NCI-H345 treated with DMSO at 0.1 percent for 48 hours (cell line): ENCODE data around the gene CCDC175.
A peak's percentile ranks its signal among the peaks of the same experiment; 100 is the strongest.

ENCODE experiments used
- DNase-seq: peaks from one replicate; lab custom pipeline; 2025; ENCODE audit not compliant: unreplicated experiment; lab: John Stamatoyannopoulos, UW

The CCDC175 gene

DNA sequence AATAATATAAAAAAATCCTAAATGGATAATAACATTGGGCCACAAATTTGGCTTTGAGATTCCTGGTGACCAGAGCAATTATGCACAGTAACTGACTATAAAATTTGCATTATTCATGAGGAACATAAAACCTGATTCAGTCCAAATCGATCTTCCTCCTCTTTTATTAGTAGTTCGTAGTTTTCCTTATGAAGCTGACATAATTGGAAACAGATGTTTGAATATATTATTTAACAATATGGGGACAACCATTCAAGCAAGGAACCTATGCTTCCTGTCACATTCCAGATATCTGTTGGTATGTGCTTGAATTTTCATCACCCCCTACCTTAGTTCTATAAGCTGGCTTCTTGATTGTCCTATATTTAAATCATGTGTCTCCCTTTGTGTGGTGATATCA lies 34.9 kb downstream of the CCDC175 start:
- no peak for DNase-seq

DNA sequence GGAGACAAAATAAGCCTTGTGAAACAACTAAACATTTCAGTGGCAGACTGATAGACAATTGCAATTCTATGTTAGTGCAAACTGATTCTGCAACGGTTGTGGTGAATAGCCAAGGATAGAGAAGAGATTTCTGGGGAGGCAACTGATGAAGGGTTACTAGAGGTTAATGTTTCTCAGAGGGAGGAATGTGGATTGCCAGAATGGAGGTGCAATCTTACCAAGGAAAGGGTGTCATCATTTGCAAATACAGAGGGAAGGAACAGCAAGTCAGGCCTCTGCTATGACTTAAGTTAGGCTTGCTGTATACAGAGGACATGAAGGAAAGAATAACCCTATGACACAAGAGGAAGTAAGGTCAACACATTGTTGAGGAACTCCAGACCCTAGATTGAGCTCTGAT lies 35.8 kb downstream of the CCDC175 start:
- no peak for DNase-seq

DNA sequence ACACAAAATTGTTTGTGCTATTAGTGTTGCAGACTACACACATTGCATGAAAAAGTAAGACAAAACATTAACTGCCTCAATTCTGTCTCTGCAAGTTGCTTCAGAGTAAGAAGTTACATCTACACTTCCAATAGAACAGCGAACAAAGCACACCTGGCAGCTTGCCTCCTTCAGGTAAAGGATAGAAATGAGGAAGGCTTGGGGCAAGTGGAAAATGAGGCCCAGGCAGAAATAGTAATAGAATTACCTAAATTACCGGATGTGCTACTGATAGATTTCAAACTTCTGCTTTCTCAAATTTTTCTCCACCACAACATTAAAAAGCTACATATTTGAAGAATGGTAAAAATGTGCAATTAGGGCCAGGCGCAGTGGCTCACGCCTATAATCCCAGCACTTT lies 37.7 kb downstream of the CCDC175 start:
- DNase-seq, result no peak

DNA sequence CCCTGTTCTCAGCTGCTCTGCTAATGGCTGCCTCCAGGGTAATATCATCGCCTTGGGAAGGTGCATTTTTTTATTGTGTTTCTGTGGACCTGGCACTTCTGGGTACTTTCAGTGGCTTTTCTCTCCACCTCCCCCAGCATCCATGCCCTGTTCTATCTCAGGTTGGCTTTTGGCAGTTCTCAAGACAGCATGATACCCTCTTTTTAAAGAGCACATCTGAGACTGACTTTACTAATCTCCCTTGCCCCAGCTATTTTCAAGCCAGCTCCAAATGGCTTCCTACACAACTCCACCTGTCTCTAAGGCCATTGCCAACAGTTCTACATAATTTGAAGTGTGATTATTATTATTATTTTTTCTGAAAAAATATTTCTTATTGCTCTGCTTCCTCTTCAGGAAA lies 39.1 kb downstream of the CCDC175 start:
- no peak for DNase-seq

DNA sequence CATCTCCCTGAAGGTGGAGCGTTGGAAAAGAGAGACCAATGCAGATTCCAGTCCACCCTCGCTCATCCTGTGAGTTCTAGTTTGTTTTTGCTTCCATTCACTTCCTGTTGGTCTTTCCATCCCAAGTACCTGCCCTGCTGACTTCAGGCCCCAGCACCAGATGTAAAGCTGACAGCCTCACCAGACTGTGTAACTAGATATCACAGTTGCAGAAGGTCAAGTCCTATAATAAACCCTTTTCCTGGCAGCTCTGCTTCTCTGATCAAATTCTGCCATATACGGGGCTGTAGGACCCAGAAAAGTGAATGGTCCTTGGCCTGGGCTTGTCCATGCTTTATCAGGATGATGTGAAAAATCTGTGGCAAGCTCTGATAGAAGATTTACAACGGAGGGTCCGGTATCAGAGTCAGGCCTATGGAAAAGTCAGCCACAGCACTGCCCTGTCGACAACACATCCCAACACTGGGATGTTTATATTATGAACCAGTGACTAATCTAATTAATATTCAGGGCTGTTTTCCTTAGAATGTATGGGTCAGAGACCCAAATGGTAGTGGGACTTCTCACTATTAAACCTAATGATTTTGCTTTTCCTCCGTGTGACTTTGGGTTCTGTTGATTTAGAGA lies 42.1 kb downstream of the CCDC175 start:
- DNase-seq, result no peak

DNA sequence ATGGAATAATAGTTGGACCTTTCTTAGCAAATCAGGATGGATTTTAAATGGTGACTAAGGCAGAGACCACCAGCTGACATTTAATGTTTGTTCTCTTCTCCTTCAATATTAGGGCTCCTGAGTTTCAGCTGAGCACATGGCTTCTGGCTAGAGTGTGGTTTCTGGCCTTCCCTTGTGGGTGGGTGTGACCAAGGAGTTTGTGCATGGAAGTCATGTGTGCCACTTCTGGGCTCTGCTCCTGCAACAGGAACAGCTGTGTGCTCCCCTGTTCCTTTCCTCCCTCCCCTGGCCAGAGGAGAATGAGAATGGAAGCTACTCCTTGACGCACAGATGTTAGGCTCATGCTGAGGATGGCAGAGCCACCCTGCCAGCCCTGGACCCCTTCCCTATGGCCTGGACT lies 44.2 kb downstream of the CCDC175 start:
- DNase-seq, result no peak

DNA sequence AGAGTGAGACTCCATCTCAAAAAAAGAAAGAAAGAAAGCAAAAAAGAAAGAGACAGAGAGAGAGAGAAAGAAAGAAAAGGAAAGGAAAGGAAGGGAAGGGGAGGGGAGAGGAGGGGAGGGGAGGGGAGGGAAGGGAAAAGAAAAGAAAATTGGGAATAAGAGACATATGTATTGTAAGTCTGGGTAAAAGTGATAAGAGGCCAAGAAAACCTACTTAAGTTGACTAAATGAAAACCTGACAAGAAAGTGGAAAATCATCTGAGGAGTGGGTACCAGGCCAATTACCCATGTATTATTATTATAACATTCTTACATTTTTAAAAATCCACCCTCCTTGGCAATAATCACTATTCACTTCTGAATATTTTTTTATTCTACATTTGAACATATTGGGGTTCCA lies 46.3 kb downstream of the CCDC175 start:
- DNase-seq, result no peak

DNA sequence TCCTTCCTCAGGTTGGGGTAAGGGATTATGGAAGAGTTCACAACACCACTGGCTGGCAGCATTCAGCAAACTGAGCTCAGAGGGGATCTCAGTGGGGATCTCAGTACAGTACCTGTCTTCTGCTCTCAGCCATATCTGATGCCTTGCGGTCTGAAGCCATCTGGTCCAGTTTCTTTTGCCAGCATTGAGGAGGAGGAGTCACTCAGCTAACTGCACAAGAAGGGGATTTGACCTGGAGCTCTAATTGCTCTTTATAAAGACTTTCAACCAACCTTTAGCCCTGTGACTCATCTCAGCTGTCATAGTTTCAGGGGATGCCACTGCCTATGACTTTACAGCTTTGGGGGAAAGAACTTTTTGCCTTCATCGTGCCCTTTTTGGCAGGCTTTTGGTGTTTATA lies 47.4 kb downstream of the CCDC175 start:
- DNase-seq, result no peak

DNA sequence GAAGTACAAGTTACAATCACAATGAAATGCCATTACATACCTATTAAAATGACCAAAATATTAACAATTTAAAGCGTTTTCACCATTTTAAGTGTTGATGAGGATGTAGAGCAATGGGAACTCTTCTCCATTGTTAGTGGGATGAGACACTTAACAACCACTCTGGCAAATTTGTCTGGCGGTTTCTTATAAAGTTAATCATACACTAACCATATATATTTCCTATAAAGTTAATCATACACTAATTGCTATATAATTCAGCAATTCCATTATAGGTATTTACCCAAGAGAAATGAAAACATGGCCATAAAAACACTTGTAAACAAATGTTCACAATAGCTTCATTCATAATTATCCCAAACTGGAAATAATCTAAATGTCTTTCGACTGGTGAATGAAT lies 56.4 kb downstream of the CCDC175 start:
- no peak for DNase-seq

DNA sequence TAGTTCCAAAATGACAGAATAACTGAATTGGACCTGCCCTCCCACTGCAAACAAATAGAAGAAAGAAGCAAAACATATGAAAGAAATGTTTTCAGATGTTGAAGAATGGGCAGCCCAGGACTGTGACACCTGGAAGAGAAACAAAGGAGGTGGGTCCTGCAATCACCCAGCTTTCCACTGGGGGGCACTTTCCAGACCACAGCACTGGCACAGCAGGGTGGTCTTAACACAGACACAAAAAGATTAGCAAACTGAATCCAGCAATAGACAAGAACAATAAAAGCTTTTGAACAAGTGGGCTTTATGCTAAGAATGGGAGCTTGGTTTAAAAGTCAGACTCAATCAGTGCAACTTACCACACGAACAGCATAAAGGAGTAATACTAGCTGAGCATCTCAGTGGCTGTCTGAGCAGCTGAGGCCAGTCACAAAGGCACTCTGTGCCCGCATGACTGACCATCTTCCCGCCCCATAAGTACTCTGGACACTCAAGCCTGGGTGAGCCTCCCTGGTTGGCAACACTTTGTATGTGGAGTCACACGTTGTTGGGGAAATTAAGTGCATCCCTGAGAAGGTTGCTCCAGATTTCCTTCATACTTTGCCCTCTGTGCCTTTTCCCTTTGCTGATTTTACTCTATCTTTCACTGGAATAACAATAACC lies 64.6 kb downstream of the CCDC175 start:
- DNase-seq, result peak; percentile 29

DNA sequence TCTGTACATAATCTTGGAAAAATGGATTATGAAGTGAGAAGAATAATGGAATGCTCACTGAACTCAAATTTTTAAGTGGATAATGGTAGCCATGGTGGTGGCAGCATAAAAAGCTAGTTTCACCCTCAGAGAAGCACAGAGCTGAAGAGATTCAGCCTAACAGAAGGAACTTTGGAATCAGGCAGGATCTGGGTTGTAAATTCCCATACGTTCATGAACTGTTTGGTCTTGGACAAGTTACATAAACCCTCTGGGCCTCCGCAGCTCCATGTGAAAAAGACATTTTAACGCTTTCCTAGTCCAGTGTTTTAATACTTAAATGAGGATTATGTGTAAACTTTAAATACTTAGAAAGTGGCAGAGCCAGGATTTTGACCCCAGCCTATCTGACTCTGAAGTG lies 65.6 kb downstream of the CCDC175 start:
- no peak for DNase-seq

DNA sequence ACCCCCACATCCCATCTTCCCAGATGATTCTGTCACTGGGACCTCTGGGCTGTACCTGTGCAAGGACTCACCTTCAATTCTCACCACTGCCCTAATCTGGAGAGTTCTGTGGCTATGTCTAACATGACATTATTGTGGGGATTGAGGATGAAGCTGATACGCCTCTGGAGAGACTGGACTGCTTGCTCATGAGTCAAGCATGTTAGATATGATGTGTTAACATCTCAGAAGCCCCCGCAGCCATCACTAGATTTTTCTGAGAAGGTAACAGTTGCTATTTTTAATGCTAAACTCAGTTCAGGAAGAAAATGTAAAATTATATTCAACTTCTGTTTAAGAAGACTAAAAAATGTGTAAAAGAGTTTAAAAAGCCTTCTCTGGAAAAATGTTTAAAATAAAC lies 66.6 kb downstream of the CCDC175 start:
- DNase-seq, result no peak

DNA sequence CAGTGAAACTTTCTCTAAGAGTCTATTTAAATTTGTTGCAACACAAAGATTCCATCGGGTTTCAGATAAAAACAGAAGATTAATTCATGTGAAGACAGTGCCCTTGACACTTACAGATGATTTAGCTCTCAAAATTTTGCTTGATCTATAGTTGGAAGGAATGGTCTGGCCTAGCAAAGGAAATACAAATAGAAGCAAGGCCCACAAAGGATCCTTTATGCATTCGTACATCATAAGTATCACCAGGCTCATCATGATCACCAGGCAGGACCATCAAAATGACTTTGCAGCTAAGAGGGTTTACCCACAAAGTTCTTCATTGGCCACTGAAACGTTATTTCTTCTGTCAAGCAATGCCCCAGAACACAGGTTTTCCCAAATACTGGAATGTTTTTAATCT lies 67.5 kb downstream of the CCDC175 start:
- no peak for DNase-seq

DNA sequence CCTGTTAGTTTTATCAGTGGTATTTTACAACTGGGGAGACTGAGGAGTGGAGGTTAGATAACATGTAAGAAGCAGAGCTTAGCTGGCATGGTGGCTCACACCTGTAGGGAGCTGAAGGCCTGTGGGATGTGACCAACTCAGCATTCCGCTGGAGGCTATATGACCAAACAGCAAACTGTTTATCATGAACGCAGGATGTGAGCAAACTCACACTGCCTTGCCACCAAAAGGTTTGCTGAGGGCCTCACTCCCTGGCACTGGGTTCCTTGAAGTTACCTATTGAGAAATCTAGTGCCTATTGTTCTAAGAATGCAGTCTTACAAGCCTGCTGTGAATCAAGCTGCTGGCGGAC lies 68.9 kb downstream of the CCDC175 start:
- DNase-seq, result no peak

DNA sequence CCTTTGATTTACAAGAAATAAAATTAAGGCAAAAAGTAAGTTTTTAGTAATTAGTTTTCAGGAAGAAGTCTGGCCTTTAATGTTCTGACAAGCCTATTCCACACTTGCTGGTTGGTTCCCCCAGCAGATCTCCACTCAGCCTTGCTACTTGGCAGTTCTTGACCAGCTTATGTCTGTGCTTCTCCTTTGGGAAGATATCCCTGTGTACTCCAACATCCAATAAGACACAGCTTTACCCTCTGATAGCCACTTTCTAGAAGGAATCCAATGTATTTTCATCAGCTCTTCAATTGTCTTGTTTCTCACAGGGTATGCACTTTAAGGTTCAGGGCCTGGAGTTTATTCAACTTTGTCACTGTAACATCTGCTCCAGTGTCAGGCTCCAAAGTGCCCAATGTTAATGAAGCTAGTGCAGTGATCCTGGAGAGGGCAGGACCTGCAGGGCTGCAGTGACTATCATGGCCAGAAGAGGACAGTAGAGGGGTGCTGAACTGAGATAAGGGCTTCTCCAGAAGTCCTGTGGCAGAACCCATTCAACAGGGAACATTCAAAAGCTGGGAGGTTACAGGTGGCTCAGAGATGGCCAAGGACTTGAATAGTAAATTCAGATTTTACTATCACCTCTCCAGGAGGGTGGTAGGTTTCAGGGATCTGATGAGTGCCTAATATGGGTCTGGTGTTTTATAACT lies 69.4 kb downstream of the CCDC175 start:
- peak; percentile 50 for DNase-seq

DNA sequence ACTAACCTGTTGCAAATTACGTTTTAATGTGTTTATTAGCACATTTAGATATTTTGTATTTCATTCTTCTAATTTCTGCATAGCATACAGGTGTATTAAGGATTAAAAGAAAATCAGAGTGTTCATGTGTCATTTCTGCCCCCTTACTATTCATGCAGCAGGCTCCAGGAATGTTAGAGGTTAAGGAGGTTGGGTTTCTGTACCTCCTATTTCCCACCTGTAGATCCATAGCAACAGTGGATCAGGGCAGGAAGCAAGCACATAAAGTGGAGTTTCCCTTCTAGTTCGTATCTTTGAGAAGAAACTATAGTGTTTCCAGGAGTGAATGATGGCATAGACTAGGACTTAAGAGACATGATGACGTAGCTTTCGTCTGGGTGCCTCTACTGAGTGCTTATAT lies 73.4 kb downstream of the CCDC175 start:
- no peak for DNase-seq

DNA sequence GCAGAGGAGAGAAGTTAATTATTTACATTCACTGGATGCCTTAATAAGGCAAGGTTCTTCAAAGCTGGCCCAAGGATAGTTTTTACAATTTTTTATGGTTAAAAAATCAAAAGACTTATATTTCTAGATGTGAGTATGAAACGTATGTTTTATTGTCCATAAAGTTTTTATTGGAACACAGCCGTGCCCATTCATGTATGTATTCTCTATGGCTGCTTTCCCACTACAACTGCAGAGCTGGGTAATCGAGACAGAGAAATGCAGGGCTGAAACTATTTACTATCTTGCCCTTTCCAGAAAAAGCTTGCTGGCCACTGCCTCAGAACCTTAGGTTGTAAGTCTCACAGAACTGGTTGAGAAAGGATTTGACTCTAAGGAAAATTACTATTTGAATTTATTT lies 75.9 kb downstream of the CCDC175 start:
- no peak for DNase-seq

DNA sequence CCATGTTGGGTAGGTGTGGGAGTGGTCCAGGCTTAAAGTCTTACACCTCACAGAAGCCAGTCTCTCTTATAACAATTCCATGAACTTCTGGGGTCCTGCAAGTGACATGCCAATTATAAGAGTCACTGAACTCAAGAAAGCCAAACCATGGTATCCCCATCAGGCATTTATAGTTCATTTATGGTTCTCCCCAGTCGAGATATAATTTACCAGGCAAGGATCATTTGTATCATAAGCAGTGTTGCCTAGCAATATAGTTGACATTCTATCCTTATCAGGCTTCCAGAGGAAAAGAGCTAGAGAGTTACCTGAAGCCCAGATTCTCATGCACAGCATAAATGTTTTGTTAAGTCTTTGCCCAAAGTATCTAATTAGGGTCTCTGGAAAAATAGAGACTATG lies 84.2 kb downstream of the CCDC175 start:
- no peak for DNase-seq

DNA sequence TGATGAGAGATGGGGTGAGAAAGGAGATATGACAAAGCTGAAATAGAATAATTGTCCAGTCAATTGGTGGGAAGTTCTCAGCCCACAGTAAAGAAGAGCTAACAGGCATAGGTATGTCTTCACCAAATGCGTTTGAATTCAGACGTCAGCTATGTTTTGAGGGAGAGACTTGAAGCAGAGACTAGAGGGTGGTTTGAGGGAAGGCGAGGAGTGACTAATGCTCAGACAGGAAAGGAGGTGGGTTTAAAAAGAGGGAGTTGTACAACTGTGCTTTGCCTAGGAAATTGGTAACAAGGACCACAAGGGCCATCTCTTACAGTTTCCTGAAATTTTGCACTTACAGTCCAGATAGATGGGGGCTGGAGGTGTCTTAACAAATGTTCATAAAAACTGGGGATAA lies 85.9 kb downstream of the CCDC175 start:
- no peak for DNase-seq

DNA sequence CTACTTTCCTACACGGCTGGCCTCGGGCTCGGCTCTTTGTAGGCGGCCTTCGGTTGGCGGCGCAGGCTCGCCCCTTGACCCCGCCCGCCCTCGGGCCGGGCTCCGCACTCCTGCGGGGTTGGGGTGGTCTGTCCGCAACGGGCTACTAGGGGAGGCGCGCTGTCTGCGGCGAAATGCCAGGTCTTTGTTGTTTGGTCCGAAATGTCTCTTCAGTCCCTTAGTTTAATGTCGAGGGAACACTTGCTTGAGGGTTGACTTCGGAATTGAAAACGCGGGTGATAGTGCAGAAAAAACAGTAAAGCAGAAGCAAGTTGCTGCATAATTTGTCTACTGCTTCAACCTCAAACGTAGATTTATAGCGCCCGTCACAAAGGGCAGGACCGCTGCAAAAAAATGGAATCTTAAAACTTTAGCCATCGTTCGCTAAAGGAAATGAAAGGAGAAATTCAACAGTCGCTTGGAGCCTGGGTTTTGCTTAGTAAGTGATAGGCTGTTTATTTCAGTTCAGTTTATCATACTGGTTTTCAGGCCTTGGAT lies 91.9 kb downstream of the CCDC175 start:
- DNase-seq, result no peak

DNA sequence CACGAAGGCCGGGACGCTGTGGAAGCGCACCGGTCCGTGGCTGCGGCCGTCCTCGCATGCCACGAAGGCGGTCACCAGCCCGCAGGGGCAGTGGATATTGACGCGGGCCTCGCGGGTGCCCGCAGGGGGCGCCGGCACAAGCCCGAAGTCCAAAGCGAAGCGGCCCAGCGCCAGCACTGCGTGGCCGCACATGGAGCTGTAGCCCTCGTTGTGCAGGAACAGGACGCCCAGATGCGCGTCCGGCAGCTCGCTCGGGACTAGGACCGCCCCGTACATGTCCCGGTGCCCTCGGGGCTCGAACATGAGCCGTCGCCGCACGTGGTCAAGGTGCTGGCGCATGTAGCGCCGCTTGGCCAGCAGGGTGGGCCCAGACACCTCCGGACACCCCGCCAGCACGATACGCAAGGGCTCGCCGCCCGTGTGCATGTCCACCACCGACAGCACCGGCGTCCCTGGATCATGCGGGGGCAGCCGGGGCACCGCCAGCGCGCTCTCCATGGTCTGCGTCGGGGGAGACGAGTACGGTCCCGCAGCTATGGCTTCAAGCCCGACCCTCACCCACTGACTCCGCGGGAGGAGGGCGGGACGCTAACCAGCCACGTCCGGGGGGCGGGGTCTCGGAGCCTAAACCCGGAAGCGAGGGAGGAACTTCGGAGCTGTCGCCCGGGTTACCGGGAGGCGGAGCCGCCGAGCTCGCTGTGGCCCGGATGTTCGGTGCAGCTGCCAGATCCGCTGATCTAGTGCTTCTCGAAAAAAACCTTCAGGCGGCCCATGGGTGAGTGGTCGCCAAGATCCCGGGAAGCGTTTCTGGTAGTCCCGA lies 92.6 kb downstream of the CCDC175 start, which contains the start of the genes JKAMP and L3HYPDH:
JKAMP (plus strand) TSS at position 699 of the 820 bp plus-strand sequence; CDS start at position 772, 73 bp downstream.
L3HYPDH (minus strand) TSS at position 590 of the 820 bp plus-strand sequence; CDS start at position 498, 92 bp downstream.
- peak; percentile 95 for DNase-seq
